HG02840 (cell line): Measurements from ENCODE around the gene SRSF4.

Source experiments
- ATAC-seq: cut with Tn5 transposase; IDR thresholded peaks from one replicate; pipeline ENCODE4 v1.9.1; 2021; ENCODE audit warnings: mild to moderate bottlenecking, moderate library complexity, moderate number of reproducible peaks; ENCODE audit not compliant: unreplicated experiment, low FRiP score

Gene SRSF4

GRCh38 chr1:29100487-29100886, 81.2 kb downstream of the SRSF4 start:
- ATAC-seq, result no peak

GRCh38 chr1:29099286-29099685, 82.4 kb downstream of the SRSF4 start:
- no peak for ATAC-seq
